Measurements from ENCODE around the gene LINC00632.

The LINC00632 gene

DNA sequence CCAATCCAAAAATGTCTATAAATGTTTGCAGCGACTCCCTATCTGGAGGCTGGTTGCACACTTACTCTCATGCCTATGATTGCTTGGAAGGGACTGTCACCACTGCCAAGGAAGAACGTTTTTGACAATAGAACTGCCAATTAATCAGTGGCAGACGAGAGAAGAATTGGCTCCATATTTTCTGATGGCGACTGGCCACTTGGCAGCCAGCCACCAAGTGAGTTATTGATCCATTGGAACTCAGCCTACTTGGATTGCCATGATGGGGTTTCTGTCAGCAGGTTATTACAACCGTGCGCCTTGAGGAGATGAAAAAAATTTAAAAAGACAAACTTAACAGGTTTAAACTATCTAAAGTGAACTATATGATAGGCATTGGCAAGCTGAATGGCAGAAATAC is 47.4 kb downstream of the LINC00632 start:
- no peak for DNase-seq (ENCODE audit: low read depth)
- TF ChIP-seq, protein P1, sequence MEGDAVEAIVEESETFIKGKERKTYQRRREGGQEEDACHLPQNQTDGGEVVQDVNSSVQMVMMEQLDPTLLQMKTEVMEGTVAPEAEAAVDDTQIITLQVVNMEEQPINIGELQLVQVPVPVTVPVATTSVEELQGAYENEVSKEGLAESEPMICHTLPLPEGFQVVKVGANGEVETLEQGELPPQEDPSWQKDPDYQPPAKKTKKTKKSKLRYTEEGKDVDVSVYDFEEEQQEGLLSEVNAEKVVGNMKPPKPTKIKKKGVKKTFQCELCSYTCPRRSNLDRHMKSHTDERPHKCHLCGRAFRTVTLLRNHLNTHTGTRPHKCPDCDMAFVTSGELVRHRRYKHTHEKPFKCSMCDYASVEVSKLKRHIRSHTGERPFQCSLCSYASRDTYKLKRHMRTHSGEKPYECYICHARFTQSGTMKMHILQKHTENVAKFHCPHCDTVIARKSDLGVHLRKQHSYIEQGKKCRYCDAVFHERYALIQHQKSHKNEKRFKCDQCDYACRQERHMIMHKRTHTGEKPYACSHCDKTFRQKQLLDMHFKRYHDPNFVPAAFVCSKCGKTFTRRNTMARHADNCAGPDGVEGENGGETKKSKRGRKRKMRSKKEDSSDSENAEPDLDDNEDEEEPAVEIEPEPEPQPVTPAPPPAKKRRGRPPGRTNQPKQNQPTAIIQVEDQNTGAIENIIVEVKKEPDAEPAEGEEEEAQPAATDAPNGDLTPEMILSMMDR (IDR thresholded peaks at IDR 0.05; ENCODE audit: control insufficient read depth, insufficient read depth, low read depth, low read length, missing control alignments) = no peak
- H3K4me3 ChIP-seq (ENCODE audit: control insufficient read depth, low read depth, low read length) = no peak overlapping the region

DNA sequence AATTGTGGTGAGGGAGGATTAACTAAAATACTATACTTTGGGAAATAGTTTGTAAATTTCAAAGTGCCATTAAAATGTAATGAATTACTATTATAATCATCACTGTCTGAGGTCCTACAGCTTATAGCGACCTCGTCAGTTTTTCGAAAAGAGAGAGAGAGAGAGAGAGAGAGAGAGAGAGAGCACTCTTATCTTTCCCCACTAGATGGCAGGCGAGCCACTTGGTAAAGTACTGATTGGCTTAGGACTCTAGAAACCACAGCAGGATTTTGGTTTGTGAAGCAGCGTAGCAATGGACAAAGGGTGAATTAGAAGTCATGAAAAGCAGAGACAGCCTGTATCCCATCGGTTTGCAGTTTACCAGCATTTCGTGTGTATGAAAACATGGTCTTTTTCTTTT is 52.5 kb downstream of the LINC00632 start:
- no peak overlapping the region for H3K4me3 ChIP-seq (ENCODE audit: control insufficient read depth, low read depth, low read length)
- no peak for DNase-seq (ENCODE audit: low read depth)
- TF ChIP-seq, protein P1 (IDR thresholded peaks at IDR 0.05; ENCODE audit: control insufficient read depth, insufficient read depth, low read depth, low read length, missing control alignments) = peak; percentile 95

DNA sequence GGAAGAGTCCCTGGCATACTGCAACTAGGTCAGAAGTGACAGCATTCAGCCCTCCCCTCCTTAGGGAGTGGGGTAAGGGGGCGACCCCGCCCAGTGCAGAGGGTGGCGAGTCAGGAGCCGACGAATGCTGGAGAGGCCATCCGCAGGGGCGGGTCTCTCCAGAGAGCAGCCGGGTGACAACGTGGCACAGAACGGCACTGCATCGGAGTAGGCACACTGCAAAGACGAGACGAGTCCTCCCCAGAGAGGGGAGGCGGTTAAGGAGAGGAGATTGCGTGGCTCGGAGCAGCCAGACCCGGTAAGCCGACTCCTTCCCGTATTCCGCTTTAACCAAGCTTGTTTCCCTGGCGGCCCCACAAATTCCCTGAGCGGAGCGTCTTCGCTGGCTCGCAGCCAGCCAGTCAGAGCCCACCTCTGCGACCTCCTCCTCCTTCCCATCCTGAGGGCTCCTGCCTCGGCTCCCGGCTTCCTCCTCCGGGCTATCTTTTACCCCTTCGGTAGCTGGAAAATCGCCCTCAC is 54.9 kb downstream of the LINC00632 start:
- DNase-seq (ENCODE audit: low read depth) = no peak
- TF ChIP-seq, protein P1 (IDR thresholded peaks at IDR 0.05; ENCODE audit: control insufficient read depth, insufficient read depth, low read depth, low read length, missing control alignments) = no peak
- peak overlapping the region; percentile 71 for H3K4me3 ChIP-seq (ENCODE audit: control insufficient read depth, low read depth, low read length)

DNA sequence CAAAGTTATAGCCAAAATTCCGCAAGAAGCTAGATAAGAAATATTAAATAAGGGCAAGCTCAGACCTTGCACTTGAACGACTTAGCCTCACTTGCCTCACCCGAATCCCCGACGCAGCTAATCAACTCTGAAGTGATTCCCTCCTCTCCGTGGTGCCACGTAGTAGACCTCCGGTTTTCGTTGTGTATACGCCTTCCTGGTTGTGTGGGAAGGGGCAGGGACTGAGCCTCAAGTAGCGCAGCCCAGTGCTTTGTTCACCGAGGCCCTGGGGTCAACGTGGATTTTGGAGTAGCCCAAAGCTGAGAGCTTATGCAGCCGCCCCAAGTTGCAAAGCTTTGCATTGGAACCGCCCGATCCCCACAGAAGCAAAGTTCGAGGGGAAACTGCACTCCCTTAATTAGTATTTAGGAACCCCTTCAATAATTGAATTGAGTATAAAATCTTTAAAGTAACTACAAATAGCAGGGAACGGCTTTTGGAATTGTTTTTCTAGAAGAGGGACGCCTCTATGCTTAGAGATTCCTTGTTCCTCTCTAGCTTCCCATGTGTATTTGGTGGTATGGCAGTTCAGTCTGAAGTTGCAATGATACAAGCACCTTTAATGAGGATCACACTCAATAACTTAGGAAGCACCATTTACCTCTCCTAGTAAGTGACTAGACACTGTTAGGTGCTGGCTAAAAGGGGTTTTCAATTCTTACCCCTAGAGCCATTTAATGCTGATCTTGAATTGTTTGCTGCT is 55.7 kb downstream of the LINC00632 start:
- H3K4me3 ChIP-seq (ENCODE audit: control insufficient read depth, low read depth, low read length) = peak overlapping the region; percentile 71
- no peak for DNase-seq (ENCODE audit: low read depth)
- TF ChIP-seq, protein P1 (IDR thresholded peaks at IDR 0.05; ENCODE audit: control insufficient read depth, insufficient read depth, low read depth, low read length, missing control alignments) = no peak

DNA sequence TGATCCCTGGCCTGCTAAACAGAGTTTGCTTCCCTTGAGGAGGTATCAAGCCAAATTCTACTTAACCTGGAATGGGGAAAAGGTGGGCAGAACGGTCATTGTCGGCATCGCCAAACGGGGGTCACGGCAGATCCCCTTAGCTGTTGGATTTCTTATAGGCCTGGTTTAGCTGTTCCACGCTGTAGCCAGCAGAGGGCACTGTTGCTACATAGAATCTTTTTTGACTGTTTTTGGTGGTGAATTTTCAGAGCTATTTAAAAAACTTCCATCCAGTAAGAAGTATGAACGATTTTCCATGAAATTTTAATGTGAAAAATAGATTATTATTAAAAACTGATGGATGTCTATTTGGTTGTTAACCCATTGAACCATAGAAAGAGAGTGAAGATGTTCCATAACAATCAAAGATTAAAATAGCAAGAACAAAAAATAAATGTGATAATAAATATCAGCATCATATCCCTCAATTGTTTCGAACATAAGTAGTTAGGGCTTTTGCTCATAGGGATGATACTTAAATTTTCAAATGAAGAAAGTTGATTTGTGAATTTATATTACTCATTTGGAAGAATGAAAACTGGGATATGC is 56.6 kb downstream of the LINC00632 start:
- peak overlapping the region; percentile 71 for H3K4me3 ChIP-seq (ENCODE audit: control insufficient read depth, low read depth, low read length)
- no peak for DNase-seq (ENCODE audit: low read depth)
- TF ChIP-seq, protein P1 (IDR thresholded peaks at IDR 0.05; ENCODE audit: control insufficient read depth, insufficient read depth, low read depth, low read length, missing control alignments) = peak; percentile 80

DNA sequence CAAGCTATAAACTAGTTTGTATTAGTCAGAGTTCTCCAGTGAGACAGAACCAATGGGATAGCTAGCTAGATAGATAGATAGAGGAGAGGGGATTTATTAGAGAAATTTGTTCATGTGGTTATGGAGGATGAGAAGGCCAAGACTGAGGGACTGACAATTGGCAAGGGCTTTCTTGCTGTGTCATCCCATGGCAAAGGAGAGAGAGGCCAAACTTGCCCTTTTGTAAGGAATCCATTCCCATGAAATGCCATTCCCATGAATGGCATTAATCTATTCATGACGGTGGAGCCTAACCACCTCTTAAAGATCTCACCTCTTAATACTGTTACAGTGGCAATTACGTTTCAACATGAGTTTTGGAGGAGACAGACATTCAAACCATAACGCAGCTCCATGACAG is 58.1 kb downstream of the LINC00632 start:
- no peak for DNase-seq (ENCODE audit: low read depth)
- no peak overlapping the region for H3K4me3 ChIP-seq (ENCODE audit: control insufficient read depth, low read depth, low read length)
- TF ChIP-seq, protein P1 (IDR thresholded peaks at IDR 0.05; ENCODE audit: control insufficient read depth, insufficient read depth, low read depth, low read length, missing control alignments) = no peak

Data from AG09309 (cell line).